ENCODE data around the gene SLC12A5. TPM values are rescaled to one million over a fixed set of nuclear protein-coding genes. Genes with fewer than 3 reads are reported as not detected.

The SLC12A5 gene
- total RNA-seq, result not detected in 2 replicates

GRCh38 chr20:46028772-46029371 is at the start of gene SLC12A5:
Gene SLC12A5 (plus strand): TSS chr20:46029215. CDS start chr20:46029345, 130 bp downstream.

GRCh38 chr20:46089417-46090388 is 60.7 kb downstream of the SLC12A5 start, which contains the start of gene NCOA5:
Gene NCOA5 (minus strand): TSS chr20:46089962. CDS start chr20:46079424, 10,538 bp downstream.

Other genes starting within 250 kb of the SLC12A5 start
- gene WFDC3, start 237.3 kb upstream of the SLC12A5 start, total RNA-seq, result 0.20 and 0.73 TPM in 2 replicates
- gene DNTTIP1, start 237.3 kb upstream of the SLC12A5 start, total RNA-seq, result 13.5 and 15.4 TPM in 2 replicates
- gene UBE2C, start 216.6 kb upstream of the SLC12A5 start, total RNA-seq, result 31.2 and 36.4 TPM in 2 replicates
- gene TNNC2, start 201.9 kb upstream of the SLC12A5 start, total RNA-seq, result 0.73 TPM in 1 of 2 replicates, not detected in the other
- gene SNX21, start 195.4 kb upstream of the SLC12A5 start, total RNA-seq, result 87.6 and 101 TPM in 2 replicates
- gene ACOT8, start 171.8 kb upstream of the SLC12A5 start, total RNA-seq, result 25.6 and 30.1 TPM in 2 replicates
- gene ZSWIM3, start 171.6 kb upstream of the SLC12A5 start, total RNA-seq, result 3.9 and 4.8 TPM in 2 replicates
- 10.4 and 11.0 TPM in 2 replicates for gene ZSWIM1, start 148.0 kb upstream of the SLC12A5 start, total RNA-seq
- gene SPATA25, start 141.6 kb upstream of the SLC12A5 start, total RNA-seq, result 1.4 and 1.5 TPM in 2 replicates
- 2.6 and 2.7 TPM in 2 replicates for gene NEURL2, start 138.0 kb upstream of the SLC12A5 start, total RNA-seq
- 90.1 and 95.2 TPM in 2 replicates for gene CTSA, start 137.9 kb upstream of the SLC12A5 start, total RNA-seq
- gene PLTP, start 117.1 kb upstream of the SLC12A5 start, total RNA-seq, result 6.6 and 33.1 TPM in 2 replicates
- 10.7 and 11.3 TPM in 2 replicates for gene PCIF1, start 94.5 kb upstream of the SLC12A5 start, total RNA-seq
- gene ZNF335, start 57.0 kb upstream of the SLC12A5 start, total RNA-seq, result 16.9 and 23.7 TPM in 2 replicates
- not detected in 2 replicates for gene MMP9, start 20.3 kb upstream of the SLC12A5 start, total RNA-seq
- 12.9 and 20.7 TPM in 2 replicates for gene NCOA5, start 60.7 kb downstream of the SLC12A5 start, total RNA-seq
- gene CD40, start 89.1 kb downstream of the SLC12A5 start, total RNA-seq, result 4.7 and 9.6 TPM in 2 replicates